AG09319 (cell line): ENCODE data around the gene FAAP20.
"Not testable (repeated sequence)": the region's sequence is repeated elsewhere in the genome, so short reads cannot be mapped to it uniquely, and the experiment has no call there.

Experiments
- DNase-seq: peaks from one replicate; pipeline ENCODE4 v3.0.0-alpha.2; 2010; ENCODE audit warnings: low read depth; ENCODE audit errors: extremely low read depth
- CTCF ChIP-seq: IDR thresholded peaks from 2 replicates; pipeline ENCODE4 v1.5.1; 2011; ENCODE audit warnings: low read depth, mild to moderate bottlenecking, inconsistent platforms, low read length, moderate library complexity

FAAP20 gene

GRCh38 chr1:2151252-2151651 lies 43.3 kb downstream of the FAAP20 start:
- no peak for TF ChIP-seq CTCF
- DNase-seq, result no peak

GRCh38 chr1:2150801-2151200 lies 43.8 kb downstream of the FAAP20 start:
- no peak for DNase-seq
- no peak for TF ChIP-seq CTCF

GRCh38 chr1:2148691-2149090 lies 45.9 kb downstream of the FAAP20 start:
- DNase-seq, result no peak
- TF ChIP-seq CTCF, result no peak

- not testable (repeated sequence) for DNase-seq
Observed at GRCh38 chr1:2147869-2148268, 46.7 kb downstream of the FAAP20 start.

GRCh38 chr1:2146836-2147517 lies 47.6 kb downstream of the FAAP20 start:
- no peak for DNase-seq
- TF ChIP-seq CTCF, result no peak

GRCh38 chr1:2145946-2146835 lies 48.4 kb downstream of the FAAP20 start:
- no peak for DNase-seq
- TF ChIP-seq CTCF, result no peak

GRCh38 chr1:2144501-2145090 lies 50.0 kb downstream of the FAAP20 start:
- TF ChIP-seq CTCF, result no peak
- DNase-seq, result no peak
